ENCODE measurements around the gene CDH23.

Gene CDH23

DNA sequence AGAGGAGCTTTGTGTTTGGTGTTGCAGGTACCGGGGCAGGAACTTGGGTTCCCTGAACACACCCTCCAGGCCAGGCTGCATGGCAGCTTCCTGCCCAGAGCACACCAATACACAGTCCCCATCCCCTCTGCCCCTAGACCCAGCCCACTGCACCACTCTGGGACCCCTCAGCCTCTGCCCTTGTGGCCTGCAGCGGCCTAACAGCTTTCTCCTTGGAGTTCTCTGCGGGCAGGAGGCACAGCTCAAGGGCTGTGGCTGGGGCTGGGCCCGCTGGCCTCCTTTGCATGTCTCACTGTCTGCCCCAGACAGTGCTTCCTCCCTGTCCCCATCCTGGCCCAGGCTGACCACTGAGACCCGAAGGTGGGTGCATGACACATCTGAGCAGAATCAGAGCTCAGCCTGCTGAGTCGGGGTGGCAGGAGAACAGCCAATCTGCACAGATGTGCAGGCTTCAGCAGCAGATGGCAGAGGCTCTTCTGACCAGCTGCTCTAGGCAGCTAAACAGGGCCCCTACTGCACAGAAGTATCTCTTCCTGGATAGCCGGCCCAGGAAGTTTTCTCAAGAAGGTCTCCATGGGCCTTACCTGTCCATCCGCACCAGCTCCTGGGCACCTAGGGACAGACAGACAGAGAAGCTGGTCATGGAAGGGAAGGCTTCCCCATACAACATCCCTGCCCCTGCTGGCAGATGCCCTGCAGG is 355.8 kb downstream of the CDH23 start:
- ATAC-seq = no peak
- TF ChIP-seq, protein P1, sequence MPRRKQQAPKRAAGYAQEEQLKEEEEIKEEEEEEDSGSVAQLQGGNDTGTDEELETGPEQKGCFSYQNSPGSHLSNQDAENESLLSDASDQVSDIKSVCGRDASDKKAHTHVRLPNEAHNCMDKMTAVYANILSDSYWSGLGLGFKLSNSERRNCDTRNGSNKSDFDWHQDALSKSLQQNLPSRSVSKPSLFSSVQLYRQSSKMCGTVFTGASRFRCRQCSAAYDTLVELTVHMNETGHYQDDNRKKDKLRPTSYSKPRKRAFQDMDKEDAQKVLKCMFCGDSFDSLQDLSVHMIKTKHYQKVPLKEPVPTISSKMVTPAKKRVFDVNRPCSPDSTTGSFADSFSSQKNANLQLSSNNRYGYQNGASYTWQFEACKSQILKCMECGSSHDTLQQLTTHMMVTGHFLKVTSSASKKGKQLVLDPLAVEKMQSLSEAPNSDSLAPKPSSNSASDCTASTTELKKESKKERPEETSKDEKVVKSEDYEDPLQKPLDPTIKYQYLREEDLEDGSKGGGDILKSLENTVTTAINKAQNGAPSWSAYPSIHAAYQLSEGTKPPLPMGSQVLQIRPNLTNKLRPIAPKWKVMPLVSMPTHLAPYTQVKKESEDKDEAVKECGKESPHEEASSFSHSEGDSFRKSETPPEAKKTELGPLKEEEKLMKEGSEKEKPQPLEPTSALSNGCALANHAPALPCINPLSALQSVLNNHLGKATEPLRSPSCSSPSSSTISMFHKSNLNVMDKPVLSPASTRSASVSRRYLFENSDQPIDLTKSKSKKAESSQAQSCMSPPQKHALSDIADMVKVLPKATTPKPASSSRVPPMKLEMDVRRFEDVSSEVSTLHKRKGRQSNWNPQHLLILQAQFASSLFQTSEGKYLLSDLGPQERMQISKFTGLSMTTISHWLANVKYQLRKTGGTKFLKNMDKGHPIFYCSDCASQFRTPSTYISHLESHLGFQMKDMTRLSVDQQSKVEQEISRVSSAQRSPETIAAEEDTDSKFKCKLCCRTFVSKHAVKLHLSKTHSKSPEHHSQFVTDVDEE (CRISPR knock-in tag; IDR thresholded peaks at IDR 0.05) = no peak
- no peak for TF ChIP-seq TOX (CRISPR knock-in tag; IDR thresholded peaks at IDR 0.05; ENCODE audit: borderline replicate concordance)
- TF ChIP-seq TCF4 (CRISPR knock-in tag; IDR thresholded peaks at IDR 0.05; ENCODE audit: borderline replicate concordance) = no peak
- no peak for TF ChIP-seq ZFP3 (CRISPR knock-in tag; IDR thresholded peaks at IDR 0.05)
- TF ChIP-seq ARNTL (CRISPR knock-in tag; IDR thresholded peaks at IDR 0.05; ENCODE audit: borderline replicate concordance, low read depth) = no peak
- TF ChIP-seq ZFP30 (CRISPR knock-in tag; IDR thresholded peaks at IDR 0.05) = no peak
- TF ChIP-seq BACH2 (CRISPR knock-in tag; IDR thresholded peaks at IDR 0.05; ENCODE audit: borderline replicate concordance) = no peak
- TF ChIP-seq CSDC2 (CRISPR knock-in tag; IDR thresholded peaks at IDR 0.05) = no peak
- TF ChIP-seq ISL1 (CRISPR knock-in tag; IDR thresholded peaks at IDR 0.05) = no peak
- TF ChIP-seq ESRRG (CRISPR knock-in tag; IDR thresholded peaks at IDR 0.05) = no peak
- TF ChIP-seq, protein P2, sequence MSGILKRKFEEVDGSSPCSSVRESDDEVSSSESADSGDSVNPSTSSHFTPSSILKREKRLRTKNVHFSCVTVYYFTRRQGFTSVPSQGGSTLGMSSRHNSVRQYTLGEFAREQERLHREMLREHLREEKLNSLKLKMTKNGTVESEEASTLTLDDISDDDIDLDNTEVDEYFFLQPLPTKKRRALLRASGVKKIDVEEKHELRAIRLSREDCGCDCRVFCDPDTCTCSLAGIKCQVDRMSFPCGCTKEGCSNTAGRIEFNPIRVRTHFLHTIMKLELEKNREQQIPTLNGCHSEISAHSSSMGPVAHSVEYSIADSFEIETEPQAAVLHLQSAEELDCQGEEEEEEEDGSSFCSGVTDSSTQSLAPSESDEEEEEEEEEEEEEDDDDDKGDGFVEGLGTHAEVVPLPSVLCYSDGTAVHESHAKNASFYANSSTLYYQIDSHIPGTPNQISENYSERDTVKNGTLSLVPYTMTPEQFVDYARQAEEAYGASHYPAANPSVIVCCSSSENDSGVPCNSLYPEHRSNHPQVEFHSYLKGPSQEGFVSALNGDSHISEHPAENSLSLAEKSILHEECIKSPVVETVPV (CRISPR knock-in tag; IDR thresholded peaks at IDR 0.05) = no peak
- no peak for TF ChIP-seq OSR1 (CRISPR knock-in tag; IDR thresholded peaks at IDR 0.05)
- no peak for TF ChIP-seq ZNF8 (CRISPR knock-in tag; IDR thresholded peaks at IDR 0.05)
- TF ChIP-seq ZNF70 (CRISPR knock-in tag; IDR thresholded peaks at IDR 0.05) = no peak
- TF ChIP-seq, protein P3, sequence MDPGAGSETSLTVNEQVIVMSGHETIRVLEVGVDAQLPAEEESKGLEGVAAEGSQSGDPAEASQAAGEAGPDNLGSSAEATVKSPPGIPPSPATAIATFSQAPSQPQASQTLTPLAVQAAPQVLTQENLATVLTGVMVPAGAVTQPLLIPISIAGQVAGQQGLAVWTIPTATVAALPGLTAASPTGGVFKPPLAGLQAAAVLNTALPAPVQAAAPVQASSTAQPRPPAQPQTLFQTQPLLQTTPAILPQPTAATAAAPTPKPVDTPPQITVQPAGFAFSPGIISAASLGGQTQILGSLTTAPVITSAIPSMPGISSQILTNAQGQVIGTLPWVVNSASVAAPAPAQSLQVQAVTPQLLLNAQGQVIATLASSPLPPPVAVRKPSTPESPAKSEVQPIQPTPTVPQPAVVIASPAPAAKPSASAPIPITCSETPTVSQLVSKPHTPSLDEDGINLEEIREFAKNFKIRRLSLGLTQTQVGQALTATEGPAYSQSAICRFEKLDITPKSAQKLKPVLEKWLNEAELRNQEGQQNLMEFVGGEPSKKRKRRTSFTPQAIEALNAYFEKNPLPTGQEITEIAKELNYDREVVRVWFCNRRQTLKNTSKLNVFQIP (CRISPR knock-in tag; IDR thresholded peaks at IDR 0.05; ENCODE audit: borderline replicate concordance, low read depth) = no peak
- TF ChIP-seq ZNF565 (CRISPR knock-in tag; conservative IDR thresholded peaks at IDR 0.05; ENCODE audit: low read depth) = no peak
- TF ChIP-seq ZC3H10 (CRISPR knock-in tag; IDR thresholded peaks at IDR 0.05) = no peak

DNA sequence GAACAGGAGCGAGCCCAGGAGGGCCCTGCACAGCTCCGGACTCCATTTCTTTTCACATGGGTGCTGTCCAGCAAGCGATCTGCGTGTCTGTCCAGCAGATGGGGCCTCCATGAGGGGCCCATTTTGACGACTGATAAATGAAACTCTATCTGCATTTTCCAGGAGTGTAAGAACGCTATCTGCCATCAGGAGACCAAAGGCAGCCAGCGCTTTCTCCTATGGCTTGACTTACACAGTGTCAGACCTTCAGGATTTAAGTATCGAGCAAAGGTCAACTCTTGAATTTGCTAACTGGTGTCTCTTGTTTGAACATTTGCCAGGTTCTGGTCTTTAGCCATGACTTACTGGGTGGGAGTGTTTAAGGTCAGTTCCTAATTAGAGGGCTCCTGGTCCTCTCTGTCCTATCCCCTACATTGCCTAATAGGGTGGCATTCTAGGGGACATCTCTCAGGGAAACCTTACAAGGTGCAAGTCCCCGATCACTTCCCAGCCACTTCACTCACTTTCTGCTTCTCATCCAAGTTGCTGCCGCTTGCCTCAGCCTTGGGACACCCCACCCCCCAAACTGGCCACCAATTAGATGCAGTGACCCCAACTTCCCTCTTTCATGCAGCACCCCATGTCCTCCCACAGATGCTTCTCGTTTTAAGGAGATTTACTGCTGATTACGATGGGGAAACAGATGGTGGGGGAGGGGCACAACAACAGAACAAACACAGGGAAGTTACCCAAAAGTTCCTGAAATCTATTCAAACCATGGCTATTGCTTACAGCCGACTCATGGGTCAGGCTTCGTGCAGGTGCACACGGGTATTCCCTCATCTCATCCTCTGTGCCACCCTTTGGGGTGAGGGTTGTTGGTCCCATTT is 356.6 kb downstream of the CDH23 start:
- ATAC-seq = no peak; the same call in 2 of the 3 replicates
- TF ChIP-seq ZFP3 (CRISPR knock-in tag; IDR thresholded peaks at IDR 0.05) (no peak), ZC3H10 (CRISPR knock-in tag; IDR thresholded peaks at IDR 0.05) (no peak), BACH2 (CRISPR knock-in tag; IDR thresholded peaks at IDR 0.05; ENCODE audit: borderline replicate concordance) (no peak), TCF4 (CRISPR knock-in tag; IDR thresholded peaks at IDR 0.05; ENCODE audit: borderline replicate concordance) (no peak)
- TF ChIP-seq, protein P4, sequence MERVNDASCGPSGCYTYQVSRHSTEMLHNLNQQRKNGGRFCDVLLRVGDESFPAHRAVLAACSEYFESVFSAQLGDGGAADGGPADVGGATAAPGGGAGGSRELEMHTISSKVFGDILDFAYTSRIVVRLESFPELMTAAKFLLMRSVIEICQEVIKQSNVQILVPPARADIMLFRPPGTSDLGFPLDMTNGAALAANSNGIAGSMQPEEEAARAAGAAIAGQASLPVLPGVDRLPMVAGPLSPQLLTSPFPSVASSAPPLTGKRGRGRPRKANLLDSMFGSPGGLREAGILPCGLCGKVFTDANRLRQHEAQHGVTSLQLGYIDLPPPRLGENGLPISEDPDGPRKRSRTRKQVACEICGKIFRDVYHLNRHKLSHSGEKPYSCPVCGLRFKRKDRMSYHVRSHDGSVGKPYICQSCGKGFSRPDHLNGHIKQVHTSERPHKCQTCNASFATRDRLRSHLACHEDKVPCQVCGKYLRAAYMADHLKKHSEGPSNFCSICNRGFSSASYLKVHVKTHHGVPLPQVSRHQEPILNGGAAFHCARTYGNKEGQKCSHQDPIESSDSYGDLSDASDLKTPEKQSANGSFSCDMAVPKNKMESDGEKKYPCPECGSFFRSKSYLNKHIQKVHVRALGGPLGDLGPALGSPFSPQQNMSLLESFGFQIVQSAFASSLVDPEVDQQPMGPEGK (CRISPR knock-in tag; IDR thresholded peaks at IDR 0.05; ENCODE audit: borderline replicate concordance) = no peak

DNA sequence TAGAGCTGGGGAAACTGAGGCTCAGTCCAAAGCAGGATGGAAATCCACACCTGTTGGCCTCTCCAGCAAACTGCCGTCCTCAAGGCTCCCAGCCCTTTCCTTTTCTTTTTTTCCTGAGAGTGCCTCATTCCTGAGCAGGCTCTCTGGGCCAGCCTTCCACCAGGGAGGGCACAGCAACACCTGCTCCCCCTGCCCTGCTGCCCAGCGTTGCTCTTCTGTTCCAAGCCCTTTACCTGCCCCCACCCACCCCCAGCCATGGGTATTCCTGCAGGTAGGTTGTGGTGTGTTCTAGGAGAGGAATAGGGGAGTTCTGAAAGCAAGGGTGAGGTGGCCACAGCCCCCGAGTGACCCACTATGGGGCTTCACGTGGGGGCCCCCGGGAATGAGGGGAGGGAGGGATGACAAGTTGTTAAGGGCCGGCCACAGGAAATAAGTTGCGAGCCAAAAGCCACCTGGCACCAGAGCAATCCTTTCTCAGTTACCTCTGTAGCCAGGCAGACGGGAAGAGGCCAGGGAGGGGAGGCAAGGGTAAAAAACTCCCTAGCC is 357.3 kb downstream of the CDH23 start:
- ATAC-seq = no peak
- TF ChIP-seq TOX (CRISPR knock-in tag; IDR thresholded peaks at IDR 0.05; ENCODE audit: borderline replicate concordance) (no peak), ZFP30 (CRISPR knock-in tag; IDR thresholded peaks at IDR 0.05) (no peak), ISL1 (CRISPR knock-in tag; IDR thresholded peaks at IDR 0.05) (no peak), PPARA (CRISPR knock-in tag; IDR thresholded peaks at IDR 0.05; ENCODE audit: borderline replicate concordance) (no peak), ESRRG (CRISPR knock-in tag; IDR thresholded peaks at IDR 0.05) (no peak), OSR1 (CRISPR knock-in tag; IDR thresholded peaks at IDR 0.05) (no peak), RARB (CRISPR knock-in tag; IDR thresholded peaks at IDR 0.05) (no peak)
- TF ChIP-seq, protein P1 (CRISPR knock-in tag; IDR thresholded peaks at IDR 0.05) = no peak
- TF ChIP-seq, protein P4 (CRISPR knock-in tag; IDR thresholded peaks at IDR 0.05; ENCODE audit: borderline replicate concordance) = no peak
- TF ChIP-seq, protein P2 (CRISPR knock-in tag; IDR thresholded peaks at IDR 0.05) = no peak
